Heart left ventricle (tissue), 16 donors: ENCODE results near the gene PALLD. TPM values are rescaled to one million over a fixed set of nuclear protein-coding genes. Genes with fewer than 3 reads are reported as not detected.

Source experiments
- ATAC-seq, 4 donors: fragments of 200-7000 bp; cut with Tn5 transposase; one replicate each; pipeline ENCODE4 v1.9.1; 2020 to 2022; ENCODE audit warnings: moderate library complexity in 4 of 4, mild to moderate bottlenecking in 3 of 4, moderate number of reproducible peaks in 1 of 4
- DNase-seq, 5 donors: peaks; one replicate each; pipeline ENCODE4 v3.0.0-alpha.2; 2020
- H3K27ac ChIP-seq, 12 donors: fragments of 200-600 bp; sonication (generic) in 4 of 12; one replicate each; pipeline versions ENCODE4 v1.5.0 to v1.8.0; 2016 to 2022; ENCODE audit warnings: mild to moderate bottlenecking in 2 of 12
- H3K27me3 ChIP-seq, 9 donors: fragments of 200-600 bp; sonication (generic) in 2 of 9; one replicate each; pipeline versions ENCODE4 v1.5.1 to v1.8.0; 2016 to 2022; ENCODE audit warnings: mild to moderate bottlenecking in 3 of 9
- H3K36me3 ChIP-seq, 9 donors: fragments of 200-600 bp; sonication (generic) in 2 of 9; one replicate each; pipeline versions ENCODE4 v1.5.0 to v1.8.0; 2018 to 2022; ENCODE audit warnings: mild to moderate bottlenecking in 2 of 9
- H3K4me1 ChIP-seq, 12 donors: fragments of 200-600 bp; sonication (generic) in 4 of 12; one replicate each; pipeline versions ENCODE4 v1.5.0 to v1.8.0; 2016 to 2022; ENCODE audit warnings: mild to moderate bottlenecking in 3 of 12
- H3K4me3 ChIP-seq, 12 donors: fragments of 200-600 bp; sonication (generic) in 4 of 12; one replicate each; pipeline versions ENCODE4 v1.5.0 to v1.8.0; 2017 to 2022; ENCODE audit warnings: mild to moderate bottlenecking in 9 of 12, moderate library complexity in 4 of 12
- H3K9me3 ChIP-seq, 12 donors: fragments of 200-600 bp; sonication (generic) in 4 of 12; one replicate each; pipeline versions ENCODE4 v1.5.0 to v1.8.0; 2016 to 2022; ENCODE audit warnings: mild to moderate bottlenecking in 1 of 12
- POLR2A ChIP-seq, 2 donors: fragments of 450-650 bp; IDR thresholded peaks; one replicate each; pipeline ENCODE4 v1.6.1; 2017; ENCODE audit warnings: antibody characterized with exemption in 2 of 2, mild to moderate bottlenecking in 2 of 2, moderate library complexity in 2 of 2
- WGBS, 4 donors: extraction: QIAGEN DNeasy Blood & Tissue Kit in 2 of 4; methylation state at CpG; one replicate each; pipeline versions ENCODE4 v1.1.5 to v1.1.7; 2013 to 2018; 5-methylcytosine and 5-hydroxymethylcytosine counted together
- intact Hi-C, 10 donors: fragments of 100-400 bp; cut with DNase I; formaldehyde crosslinking; loops; one replicate each; pipeline versions ENCODE4 v1.11.1 to v1.14.2; 2022
- polyA plus RNA-seq, 2 donors: library from polyadenylated mRNA; stranded (reverse); fragments of 200-250 nt; gene quantifications; one replicate each; pipeline ENCODE4 v1.2.3, GENCODE V29; 2013
- total RNA-seq, 9 donors: library from RNA; depleted of rRNA in 2 of 9; stranded (reverse); fragments of >200 nt in 2 of 9; fragmentation: NEBNext Ultra II Directional in 3 of 9; extraction: Animal tissue kit (Norgen Biotek cat#: 25700) in 3 of 9; gene quantifications; one replicate each; pipeline versions ENCODE4 v1.1.0 to v1.2.4, GENCODE V29; 2016 to 2023
- TF ChIP-seq, protein P1 (sequence below), 12 donors: fragments of 200-600 bp; sonication (generic) in 4 of 12; IDR thresholded peaks; one replicate each; pipeline versions ENCODE4 v1.5.0 to v1.8.0; 2018 to 2022; ENCODE audit warnings: antibody characterized with exemption in 12 of 12, mild to moderate bottlenecking in 5 of 12
- donor health status: ischemic (EF 13 %, LVEDD 7.1; RV severe dilation, severe dysfunction).
- donor health status: healthy with polysubstance abuse.
- donor health status: DM: no; HTN: yes; CAD: no.
- donor health status: DM: no; HTN: no; CAD: no.
- donor health status: ischemic (EF 25% LVEDD 6.9; RV normal size, moderate dysfunction).
- donor health status: ischemic (EF 25% LVEDD 5.7; RV mildly dilated, moderate dysfunction).
- donor health status: healthy.
- donor health status: DM: yes; HTN: yes; CAD: no.
- donor health status: ischemic (EF 35%, LVEDD 5.7; RV mildly dilated, moderate dysfunction).
- donor health status: nonischemic (EF 11% LVEDD 7.7; RV severe dilation, severe dysfunction).
- donor health status: DM: yes; HTN: yes; CAD: no.
- donor health status: PGD.
- donor health status: ischemic (EF 29% LVEDD 5.4; RV normal size, mild dysfunction).
- donor health status: nonischemic (EF 23%, LVEDD 6.1; RV moderate dilation, normal function).

The PALLD gene
- total and polyA plus RNA-seq, 11 donors = 193 to 1,428 (median 1,015) TPM

DNA sequence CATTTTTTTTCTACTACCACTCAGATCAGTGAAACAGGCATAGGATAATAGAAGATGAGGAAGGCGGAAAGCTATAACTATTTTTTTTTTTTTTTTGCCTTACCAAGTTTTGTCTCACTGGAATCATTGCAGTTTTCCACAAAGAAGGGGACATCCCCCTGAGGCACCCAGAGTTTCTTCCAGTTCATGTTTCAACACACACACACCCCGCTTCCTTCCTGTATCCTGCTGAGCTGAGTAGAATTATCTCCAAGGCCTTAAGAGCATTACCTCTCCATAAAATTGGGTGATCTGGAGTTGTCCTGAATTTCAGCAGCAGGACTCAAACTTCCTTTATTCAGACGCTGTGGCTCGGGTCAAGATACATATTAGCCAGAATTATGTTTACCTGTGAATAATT lies 111.9 kb downstream of the PALLD start:
- peak overlapping the region in 1 of 12 donors; percentile 24 for H3K27ac ChIP-seq
- H3K27me3 ChIP-seq = no peaks in the 10 kb centered on the region
- H3K4me1 ChIP-seq = peaks cover 0 to 67% (median 28%) of the 10 kb centered on the region in 12 donors
- ATAC-seq = no peak
- no peaks in the 10 kb centered on the region for H3K9me3 ChIP-seq
- intact Hi-C loops = no loop called here
- WGBS, 4 donors = 54 to 75% (median 67%) methylated on average over 4 of the region's 4 CpGs
- TF ChIP-seq, protein P1, sequence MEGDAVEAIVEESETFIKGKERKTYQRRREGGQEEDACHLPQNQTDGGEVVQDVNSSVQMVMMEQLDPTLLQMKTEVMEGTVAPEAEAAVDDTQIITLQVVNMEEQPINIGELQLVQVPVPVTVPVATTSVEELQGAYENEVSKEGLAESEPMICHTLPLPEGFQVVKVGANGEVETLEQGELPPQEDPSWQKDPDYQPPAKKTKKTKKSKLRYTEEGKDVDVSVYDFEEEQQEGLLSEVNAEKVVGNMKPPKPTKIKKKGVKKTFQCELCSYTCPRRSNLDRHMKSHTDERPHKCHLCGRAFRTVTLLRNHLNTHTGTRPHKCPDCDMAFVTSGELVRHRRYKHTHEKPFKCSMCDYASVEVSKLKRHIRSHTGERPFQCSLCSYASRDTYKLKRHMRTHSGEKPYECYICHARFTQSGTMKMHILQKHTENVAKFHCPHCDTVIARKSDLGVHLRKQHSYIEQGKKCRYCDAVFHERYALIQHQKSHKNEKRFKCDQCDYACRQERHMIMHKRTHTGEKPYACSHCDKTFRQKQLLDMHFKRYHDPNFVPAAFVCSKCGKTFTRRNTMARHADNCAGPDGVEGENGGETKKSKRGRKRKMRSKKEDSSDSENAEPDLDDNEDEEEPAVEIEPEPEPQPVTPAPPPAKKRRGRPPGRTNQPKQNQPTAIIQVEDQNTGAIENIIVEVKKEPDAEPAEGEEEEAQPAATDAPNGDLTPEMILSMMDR (IDR thresholded peaks at IDR 0.05) = no peak
- no peak for TF ChIP-seq POLR2A (IDR thresholded peaks at IDR 0.05)
- no peak for DNase-seq
- no peaks in the 10 kb centered on the region for H3K36me3 ChIP-seq
- no peak overlapping the region for H3K4me3 ChIP-seq

DNA sequence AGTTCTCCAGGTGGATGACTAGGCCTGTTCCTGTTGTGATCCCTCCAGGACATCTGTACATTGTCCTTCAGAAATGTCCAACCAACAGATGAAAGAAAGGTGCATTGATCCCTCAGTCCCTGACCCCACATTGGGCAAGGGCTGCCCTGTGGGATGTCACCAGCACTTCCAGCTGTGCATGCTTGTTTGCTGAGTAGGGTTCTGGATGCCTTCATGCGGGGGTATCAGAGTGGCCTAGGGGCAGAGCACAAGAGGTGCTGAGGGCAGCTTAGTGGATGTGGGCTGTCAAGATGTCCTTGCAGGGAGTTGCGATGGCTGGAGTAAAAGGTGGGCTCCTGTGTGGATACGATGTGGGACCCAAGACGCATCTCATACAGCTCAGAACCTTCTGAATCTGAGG lies 112.5 kb downstream of the PALLD start:
- Histone ChIP-seq H3K4me3 (no peak overlapping the region), H3K27ac (peak overlapping the region in 1 of 12 donors; percentile 24), H3K9me3 (no peaks in the 10 kb centered on the region), H3K4me1 (peaks cover 0 to 67% (median 25%) of the 10 kb centered on the region in 12 donors), H3K36me3 (no peaks in the 10 kb centered on the region), H3K27me3 (no peaks in the 10 kb centered on the region)
- no peak for DNase-seq
- WGBS, 4 donors = 74 to 98% (median 89%) methylated on average over 4 of the region's 4 CpGs
- ATAC-seq = no peak
- intact Hi-C loops = no loop called here
- TF ChIP-seq, protein P1 (IDR thresholded peaks at IDR 0.05) = no peak
- TF ChIP-seq POLR2A (IDR thresholded peaks at IDR 0.05) = no peak

DNA sequence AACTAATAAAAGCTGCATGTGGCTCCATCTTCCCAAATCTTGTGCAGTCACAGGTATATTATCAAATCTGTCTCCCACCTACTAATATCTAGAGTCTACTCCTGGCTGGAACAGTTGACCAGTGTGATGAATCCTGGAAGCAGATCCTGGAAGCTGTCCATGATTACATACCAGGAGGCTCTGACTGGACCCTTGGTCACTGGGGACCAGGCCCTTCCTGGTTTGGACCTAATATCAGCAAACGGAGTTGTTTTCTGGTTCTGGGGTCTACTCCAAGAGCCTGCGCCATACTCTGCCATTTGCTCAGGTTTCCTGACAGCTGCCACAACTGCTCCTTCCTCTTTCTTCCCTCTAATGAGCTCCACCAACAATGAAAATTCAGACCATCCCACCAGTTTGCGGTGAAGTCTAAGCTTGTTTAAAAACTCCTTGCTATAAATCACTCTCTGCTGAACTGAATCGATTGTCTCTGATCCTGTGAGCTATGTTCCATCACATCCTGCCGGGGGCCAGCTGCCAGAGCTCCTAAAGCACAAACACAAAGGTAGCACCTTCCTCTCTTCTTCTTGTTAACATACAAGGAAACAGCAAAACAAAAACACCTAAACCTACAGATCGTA lies 114.2 kb downstream of the PALLD start:
- Histone ChIP-seq H3K9me3 (no peaks in the 10 kb centered on the region), H3K4me3 (no peak overlapping the region), H3K27me3 (no peaks in the 10 kb centered on the region), H3K27ac (peak overlapping the region in 4 of 12 donors; percentile 3 to 16 (median 8)), H3K4me1 (peaks cover 0 to 58% (median 15%) of the 10 kb centered on the region in 12 donors), H3K36me3 (no peaks in the 10 kb centered on the region)
- TF ChIP-seq, protein P1 (IDR thresholded peaks at IDR 0.05) = no peak
- no peak for TF ChIP-seq POLR2A (IDR thresholded peaks at IDR 0.05)
- DNase-seq = no peak
- peak in 1 of 4 donors; percentile 15 for ATAC-seq
- WGBS, 4 donors = 56 to 76% (median 65%) methylated on average over 6 of the region's 6 CpGs
- intact Hi-C loops = no loop called here

DNA sequence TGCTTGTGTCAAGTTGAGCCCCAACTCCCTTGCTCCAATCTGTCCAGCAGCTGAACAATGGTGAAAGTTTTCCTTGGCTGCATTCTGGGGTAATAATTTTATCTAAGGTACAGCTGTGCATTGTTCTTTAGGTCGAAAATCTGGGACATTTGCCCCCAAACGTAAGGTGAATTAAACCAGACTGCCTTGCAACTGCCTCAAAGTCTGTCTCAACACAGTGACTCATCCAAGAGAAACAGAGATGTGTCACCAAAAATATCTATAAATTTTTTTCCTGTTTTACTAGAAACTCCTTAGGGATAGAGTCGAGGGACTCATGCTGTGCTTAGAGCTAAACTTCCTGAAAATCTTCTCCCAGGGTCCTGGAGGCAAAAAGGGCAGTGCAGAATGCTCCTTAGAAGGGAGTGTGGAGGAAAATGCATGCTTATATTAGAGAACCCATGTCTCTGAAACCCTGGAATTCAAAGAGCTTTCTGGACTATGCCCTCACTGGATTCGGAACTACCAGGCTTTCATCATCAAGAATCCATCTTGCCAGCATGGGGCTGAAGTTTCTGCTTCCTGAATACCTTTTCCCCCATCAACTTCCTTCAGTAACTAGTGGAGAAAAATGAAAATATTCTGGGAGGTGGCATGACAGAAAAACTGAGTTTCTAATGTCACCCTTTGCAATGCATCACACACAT lies 115.7 kb downstream of the PALLD start:
- intact Hi-C loops = no loop called here
- H3K36me3 ChIP-seq = no peaks in the 10 kb centered on the region
- no peak overlapping the region for H3K27ac ChIP-seq
- TF ChIP-seq, protein P1 (IDR thresholded peaks at IDR 0.05) = no peak
- TF ChIP-seq POLR2A (IDR thresholded peaks at IDR 0.05) = no peak
- H3K9me3 ChIP-seq = no peaks in the 10 kb centered on the region
- DNase-seq (no peak), ATAC-seq (peak in 1 of 4 donors; percentile 16)
- WGBS, 4 donors = 53 to 71% (median 62%) methylated on average over 4 of the region's 4 CpGs
- no peaks in the 10 kb centered on the region for H3K27me3 ChIP-seq
- peaks cover 0 to 52% (median 14%) of the 10 kb centered on the region in 12 donors for H3K4me1 ChIP-seq
- H3K4me3 ChIP-seq = no peak overlapping the region
